Gastroesophageal sphincter (tissue), 3 donors: ENCODE results near the gene GNAI3.

Experiments used
- EP300 ChIP-seq: sonication (generic); formaldehyde crosslinking; IDR thresholded peaks from one replicate; pipeline ENCODE4 v1.6.1; 2017; ENCODE audit warnings: antibody characterized with exemption, mild to moderate bottlenecking
- POLR2A ChIP-seq, 2 donors: fragments of 450-650 bp; IDR thresholded peaks; one replicate each; pipeline ENCODE4 v1.6.1; 2017; ENCODE audit warnings: antibody characterized with exemption in 2 of 2, mild to moderate bottlenecking in 2 of 2, moderate library complexity in 1 of 2
- POLR2AphosphoS5 ChIP-seq: sonication (generic); formaldehyde crosslinking; IDR thresholded peaks from one replicate; pipeline ENCODE4 v1.6.1; 2017; ENCODE audit warnings: antibody characterized with exemption
- TF ChIP-seq, protein P1 (sequence below), 4 experiments: fragments of 200-600 bp in 2 of 4; fragments of 450-650 bp in 2 of 4; sonication (generic) in 1 of 4; IDR thresholded peaks; one replicate each; pipeline ENCODE4 v1.5.1; 2017 to 2019; ENCODE audit warnings: antibody characterized with exemption in 4 of 4, mild to moderate bottlenecking in 2 of 4, moderate library complexity in 2 of 4

DNA sequence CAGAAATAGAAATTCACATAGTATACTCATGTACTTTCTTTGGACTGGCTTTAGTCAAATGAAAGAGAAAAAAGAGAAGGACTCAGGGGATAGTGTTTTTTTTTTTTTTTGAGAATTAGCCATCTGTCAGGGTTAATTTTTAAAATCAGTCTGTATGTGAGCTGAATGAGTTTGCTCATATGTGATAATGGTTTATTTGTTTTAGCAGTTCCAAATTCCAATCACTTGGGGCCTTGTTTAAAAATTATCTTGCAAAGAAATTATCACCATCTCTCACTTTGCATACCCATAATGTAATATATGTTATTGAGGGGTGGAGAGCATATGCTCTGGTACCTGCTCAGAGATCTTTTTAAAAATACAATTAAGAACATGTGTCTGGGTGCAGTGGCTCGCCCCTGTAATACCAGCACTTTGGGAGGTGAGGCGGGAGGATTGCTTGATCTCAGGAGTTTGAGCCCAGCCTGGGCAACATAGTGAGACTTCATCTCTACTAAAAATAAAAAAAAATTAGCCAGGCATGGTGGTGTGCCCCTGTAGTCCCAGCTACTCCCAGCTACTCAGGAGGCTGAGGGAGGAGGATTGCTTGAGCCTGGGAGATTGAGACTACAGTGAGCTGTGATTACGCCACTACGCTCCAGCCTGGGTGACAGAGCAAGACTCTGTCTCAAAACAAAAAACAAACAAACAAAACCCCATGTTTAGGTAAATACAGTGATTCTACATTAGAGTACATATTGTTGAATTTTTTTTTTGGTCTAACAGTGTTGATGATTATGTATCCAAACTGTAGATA, 19.7 kb downstream of the GNAI3 start:
- TF ChIP-seq POLR2AphosphoS5, result no peak
- TF ChIP-seq, protein P1, sequence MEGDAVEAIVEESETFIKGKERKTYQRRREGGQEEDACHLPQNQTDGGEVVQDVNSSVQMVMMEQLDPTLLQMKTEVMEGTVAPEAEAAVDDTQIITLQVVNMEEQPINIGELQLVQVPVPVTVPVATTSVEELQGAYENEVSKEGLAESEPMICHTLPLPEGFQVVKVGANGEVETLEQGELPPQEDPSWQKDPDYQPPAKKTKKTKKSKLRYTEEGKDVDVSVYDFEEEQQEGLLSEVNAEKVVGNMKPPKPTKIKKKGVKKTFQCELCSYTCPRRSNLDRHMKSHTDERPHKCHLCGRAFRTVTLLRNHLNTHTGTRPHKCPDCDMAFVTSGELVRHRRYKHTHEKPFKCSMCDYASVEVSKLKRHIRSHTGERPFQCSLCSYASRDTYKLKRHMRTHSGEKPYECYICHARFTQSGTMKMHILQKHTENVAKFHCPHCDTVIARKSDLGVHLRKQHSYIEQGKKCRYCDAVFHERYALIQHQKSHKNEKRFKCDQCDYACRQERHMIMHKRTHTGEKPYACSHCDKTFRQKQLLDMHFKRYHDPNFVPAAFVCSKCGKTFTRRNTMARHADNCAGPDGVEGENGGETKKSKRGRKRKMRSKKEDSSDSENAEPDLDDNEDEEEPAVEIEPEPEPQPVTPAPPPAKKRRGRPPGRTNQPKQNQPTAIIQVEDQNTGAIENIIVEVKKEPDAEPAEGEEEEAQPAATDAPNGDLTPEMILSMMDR (IDR thresholded peaks at IDR 0.05), result no peak
- TF ChIP-seq POLR2A (IDR thresholded peaks at IDR 0.05), result no peak
- TF ChIP-seq EP300, result no peak
